ENCODE measurements around the gene PLD1. TPM values are rescaled to one million over a fixed set of nuclear protein-coding genes. Genes with fewer than 3 reads are reported as not detected.

The PLD1 gene
- total RNA-seq, 2 donors from 2014 or later = 9.5 to 15.9 TPM

DNA sequence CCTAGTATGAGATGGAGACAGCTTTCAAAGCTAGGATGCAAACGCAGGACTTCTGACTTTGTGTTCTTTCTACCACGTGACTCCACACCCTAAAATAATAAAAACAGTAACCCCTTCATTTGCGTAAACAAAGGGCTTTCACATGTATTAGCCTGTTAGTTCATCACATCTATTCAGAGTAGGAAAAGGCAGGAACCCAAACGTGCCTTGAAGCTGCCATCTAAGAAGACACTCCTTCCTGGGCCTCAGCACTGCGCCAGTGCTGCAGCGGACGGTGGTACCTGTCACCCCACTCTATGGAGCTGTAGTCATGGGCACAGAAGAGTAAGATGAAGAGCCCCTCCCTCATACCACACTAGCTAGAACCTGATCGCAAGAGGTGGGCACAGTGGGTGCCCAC is 34.3 kb downstream of the PLD1 start:
- no peaks in the 10 kb centered on the region for H3K36me3 Mint-ChIP-seq (ENCODE audit: low read depth)
- 89 to 90% methylated on average over 2 to 8 of the region's 8 CpGs for WGBS, 2 experiments (ENCODE audit: insufficient coverage in 1 of 2, insufficient read length in 1 of 2)
- no peak overlapping the region for H3K27ac Mint-ChIP-seq
- H3K9me3 Mint-ChIP-seq = no peaks in the 10 kb centered on the region
- H3K27ac ChIP-seq (ENCODE audit: low read depth, low read length) = no peak overlapping the region
- no peaks in the 10 kb centered on the region for H3K27me3 ChIP-seq (ENCODE audit: control insufficient read depth, insufficient read depth, low read length, poor library complexity, severe bottlenecking)
- no peaks in the 10 kb centered on the region for H3K4me1 ChIP-seq (ENCODE audit: control insufficient read depth, insufficient read depth, low read length)
- TF ChIP-seq, protein P1, sequence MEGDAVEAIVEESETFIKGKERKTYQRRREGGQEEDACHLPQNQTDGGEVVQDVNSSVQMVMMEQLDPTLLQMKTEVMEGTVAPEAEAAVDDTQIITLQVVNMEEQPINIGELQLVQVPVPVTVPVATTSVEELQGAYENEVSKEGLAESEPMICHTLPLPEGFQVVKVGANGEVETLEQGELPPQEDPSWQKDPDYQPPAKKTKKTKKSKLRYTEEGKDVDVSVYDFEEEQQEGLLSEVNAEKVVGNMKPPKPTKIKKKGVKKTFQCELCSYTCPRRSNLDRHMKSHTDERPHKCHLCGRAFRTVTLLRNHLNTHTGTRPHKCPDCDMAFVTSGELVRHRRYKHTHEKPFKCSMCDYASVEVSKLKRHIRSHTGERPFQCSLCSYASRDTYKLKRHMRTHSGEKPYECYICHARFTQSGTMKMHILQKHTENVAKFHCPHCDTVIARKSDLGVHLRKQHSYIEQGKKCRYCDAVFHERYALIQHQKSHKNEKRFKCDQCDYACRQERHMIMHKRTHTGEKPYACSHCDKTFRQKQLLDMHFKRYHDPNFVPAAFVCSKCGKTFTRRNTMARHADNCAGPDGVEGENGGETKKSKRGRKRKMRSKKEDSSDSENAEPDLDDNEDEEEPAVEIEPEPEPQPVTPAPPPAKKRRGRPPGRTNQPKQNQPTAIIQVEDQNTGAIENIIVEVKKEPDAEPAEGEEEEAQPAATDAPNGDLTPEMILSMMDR (conservative IDR thresholded peaks at IDR 0.05) = no peak
- H3K4me1 Mint-ChIP-seq = peaks cover 10% of the 10 kb centered on the region
- H3K4me3 ChIP-seq (ENCODE audit: low read length) = no peak overlapping the region
- no peak for DNase-seq
- H3K9me3 ChIP-seq (ENCODE audit: control insufficient read depth, low read length) = no peaks in the 10 kb centered on the region
- no peaks in the 10 kb centered on the region for H3K36me3 ChIP-seq (ENCODE audit: control insufficient read depth, insufficient read depth, low read length)
- H3K27me3 Mint-ChIP-seq (ENCODE audit: insufficient read depth) = no peaks in the 10 kb centered on the region
- no peak overlapping the region for H3K9ac ChIP-seq (ENCODE audit: extremely low read depth, low read length, poor library complexity, severe bottlenecking)
- H3K4me3 Mint-ChIP-seq = no peak overlapping the region

DNA sequence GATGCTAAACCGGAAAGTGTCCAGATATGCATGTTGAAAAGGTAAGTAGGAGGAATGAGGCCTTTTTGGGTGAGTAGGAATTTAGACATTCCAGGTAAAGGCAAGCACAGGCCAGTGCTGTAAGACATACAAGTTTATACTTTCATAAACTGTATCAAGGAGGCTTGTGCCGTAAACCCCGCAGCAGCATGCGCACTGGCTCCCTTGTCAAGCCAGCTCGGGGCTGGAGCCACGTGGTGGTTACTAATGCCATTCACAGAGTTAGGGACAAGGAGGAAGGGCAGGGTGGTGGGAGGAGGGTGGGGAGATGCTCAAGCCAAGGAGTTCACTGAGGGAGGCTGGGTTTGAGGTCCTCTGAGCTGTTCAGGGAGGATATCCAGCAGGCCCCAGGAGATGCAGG is 35.8 kb downstream of the PLD1 start:
- H3K4me1 ChIP-seq (ENCODE audit: control insufficient read depth, insufficient read depth, low read length) = no peaks in the 10 kb centered on the region
- Mint-ChIP-seq H3K4me1 (peaks cover 12% of the 10 kb centered on the region), H3K9me3 (no peaks in the 10 kb centered on the region), H3K4me3 (no peak overlapping the region), H3K36me3 (ENCODE audit: low read depth) (no peaks in the 10 kb centered on the region), H3K27me3 (ENCODE audit: insufficient read depth) (no peaks in the 10 kb centered on the region), H3K27ac (no peak overlapping the region)
- 85 to 93% methylated on average over 2 to 6 of the region's 6 CpGs for WGBS, 2 experiments (ENCODE audit: insufficient coverage in 1 of 2, insufficient read length in 1 of 2)
- H3K27me3 ChIP-seq (ENCODE audit: control insufficient read depth, insufficient read depth, low read length, poor library complexity, severe bottlenecking) = no peaks in the 10 kb centered on the region
- no peaks in the 10 kb centered on the region for H3K9me3 ChIP-seq (ENCODE audit: control insufficient read depth, low read length)
- H3K36me3 ChIP-seq (ENCODE audit: control insufficient read depth, insufficient read depth, low read length) = no peaks in the 10 kb centered on the region
- no peak overlapping the region for H3K27ac ChIP-seq (ENCODE audit: low read depth, low read length)
- H3K4me3 ChIP-seq (ENCODE audit: low read length) = no peak overlapping the region
- no peak overlapping the region for H3K9ac ChIP-seq (ENCODE audit: extremely low read depth, low read length, poor library complexity, severe bottlenecking)
- no peak for DNase-seq
- TF ChIP-seq, protein P1 (conservative IDR thresholded peaks at IDR 0.05) = no peak

DNA sequence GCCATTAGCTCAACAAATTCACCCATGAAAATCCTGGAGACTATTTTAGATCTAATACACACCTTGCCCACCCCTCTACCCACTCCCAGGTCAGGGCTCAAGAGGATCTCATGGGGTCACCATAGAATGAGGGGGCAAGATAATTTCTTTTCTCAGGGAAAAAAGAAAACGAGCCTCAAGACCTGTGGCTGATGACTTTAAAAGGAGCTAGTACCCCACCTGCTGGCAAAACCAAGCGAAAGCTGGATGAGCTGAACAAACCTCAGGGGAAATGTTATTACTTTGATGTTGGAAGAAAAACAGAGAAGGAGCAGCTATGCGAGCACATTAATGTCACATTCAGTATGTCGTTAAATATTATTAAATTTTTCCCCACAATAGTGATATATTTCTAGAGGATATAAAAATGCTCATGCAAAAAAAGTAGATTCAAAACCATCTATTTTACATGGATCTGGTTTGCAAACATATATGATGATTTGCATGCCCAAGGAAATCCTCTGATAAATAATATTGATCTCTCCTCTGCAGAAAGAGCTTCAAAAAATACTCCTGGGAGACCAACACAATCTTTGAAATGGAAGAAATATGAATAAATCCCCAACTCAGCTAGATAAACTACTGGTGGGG is 37.7 kb downstream of the PLD1 start:
- H3K4me3 ChIP-seq (ENCODE audit: low read length) = no peak overlapping the region
- TF ChIP-seq, protein P1 (conservative IDR thresholded peaks at IDR 0.05) = peak; percentile 88
- H3K36me3 Mint-ChIP-seq (ENCODE audit: low read depth) = no peaks in the 10 kb centered on the region
- no peak overlapping the region for H3K4me3 Mint-ChIP-seq
- peaks cover 11% of the 10 kb centered on the region for H3K4me1 Mint-ChIP-seq
- no peaks in the 10 kb centered on the region for H3K9me3 Mint-ChIP-seq
- no peaks in the 10 kb centered on the region for H3K4me1 ChIP-seq (ENCODE audit: control insufficient read depth, insufficient read depth, low read length)
- H3K9me3 ChIP-seq (ENCODE audit: control insufficient read depth, low read length) = no peaks in the 10 kb centered on the region
- no peaks in the 10 kb centered on the region for H3K36me3 ChIP-seq (ENCODE audit: control insufficient read depth, insufficient read depth, low read length)
- no peak overlapping the region for H3K27ac ChIP-seq (ENCODE audit: low read depth, low read length)
- no peaks in the 10 kb centered on the region for H3K27me3 Mint-ChIP-seq (ENCODE audit: insufficient read depth)
- no peak overlapping the region for H3K9ac ChIP-seq (ENCODE audit: extremely low read depth, low read length, poor library complexity, severe bottlenecking)
- peak; percentile 87 for DNase-seq
- 1 to 6% methylated on average over 2 of the region's 4 CpGs for WGBS, 2 experiments (ENCODE audit: insufficient coverage in 1 of 2, insufficient read length in 1 of 2)
- no peaks in the 10 kb centered on the region for H3K27me3 ChIP-seq (ENCODE audit: control insufficient read depth, insufficient read depth, low read length, poor library complexity, severe bottlenecking)
- no peak overlapping the region for H3K27ac Mint-ChIP-seq

Measured in endodermal cell (in vitro differentiated cells).